Nephron (organoid): ENCODE results near the gene IRAG1.

Source experiments
- H3K27ac Mint-ChIP-seq, 3 experiments: 2 replicates each; pipeline ENCODE4 v1.8.0; 2020; ENCODE audit warnings: mixed read lengths in 3 of 3, mild to moderate bottlenecking in 2 of 3, moderate library complexity in 1 of 3
- H3K27me3 Mint-ChIP-seq: 2 replicates; pipeline ENCODE4 v1.8.0; 2021; ENCODE audit warnings: low read depth, mild to moderate bottlenecking, moderate library complexity, mixed read lengths
- H3K36me3 Mint-ChIP-seq: 2 replicates; pipeline ENCODE4 v1.8.0; 2020; ENCODE audit warnings: low read depth, mixed read lengths
- H3K4me1 Mint-ChIP-seq: 2 replicates; pipeline ENCODE4 v1.8.0; 2020; ENCODE audit warnings: mixed read lengths
- H3K4me3 Mint-ChIP-seq, 3 experiments: 2 replicates each; pipeline ENCODE4 v1.8.0; 2020; ENCODE audit warnings: mild to moderate bottlenecking in 3 of 3, mixed read lengths in 3 of 3, moderate library complexity in 2 of 3
- H3K9me3 Mint-ChIP-seq: 2 replicates; pipeline ENCODE4 v1.8.0; 2020; ENCODE audit warnings: mixed read lengths
- TF ChIP-seq, protein P1 (sequence below), 3 experiments: fragments of 200-600 bp; sonication (generic); IDR thresholded peaks; one replicate each; pipeline ENCODE4 v1.5.0; 2021; ENCODE audit warnings: antibody characterized with exemption in 3 of 3; ENCODE audit not compliant: unreplicated experiment in 3 of 3

The IRAG1 gene

DNA sequence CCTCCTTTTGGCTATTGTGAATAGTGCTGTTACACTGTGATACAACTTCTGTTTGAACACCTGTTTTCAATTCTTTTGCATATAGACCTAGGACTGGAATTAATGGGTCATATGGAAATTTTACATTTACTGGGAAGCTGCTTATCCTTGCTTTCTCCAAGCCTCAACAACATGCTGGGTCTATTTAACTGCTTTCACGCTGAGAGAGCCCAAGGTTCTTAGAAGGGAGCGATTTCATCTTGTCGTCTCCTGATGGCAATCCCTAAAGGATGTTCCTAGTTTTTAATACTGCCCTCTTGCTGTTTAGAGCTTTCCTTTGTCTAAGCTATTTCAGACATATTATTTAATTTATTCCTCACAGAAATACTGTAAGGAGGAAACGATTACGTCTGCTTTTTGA is 15.5 kb downstream of the IRAG1 start:
- no peaks in the 10 kb centered on the region for H3K9me3 Mint-ChIP-seq
- H3K27ac Mint-ChIP-seq: no peak overlapping the region
- TF ChIP-seq, protein P1, sequence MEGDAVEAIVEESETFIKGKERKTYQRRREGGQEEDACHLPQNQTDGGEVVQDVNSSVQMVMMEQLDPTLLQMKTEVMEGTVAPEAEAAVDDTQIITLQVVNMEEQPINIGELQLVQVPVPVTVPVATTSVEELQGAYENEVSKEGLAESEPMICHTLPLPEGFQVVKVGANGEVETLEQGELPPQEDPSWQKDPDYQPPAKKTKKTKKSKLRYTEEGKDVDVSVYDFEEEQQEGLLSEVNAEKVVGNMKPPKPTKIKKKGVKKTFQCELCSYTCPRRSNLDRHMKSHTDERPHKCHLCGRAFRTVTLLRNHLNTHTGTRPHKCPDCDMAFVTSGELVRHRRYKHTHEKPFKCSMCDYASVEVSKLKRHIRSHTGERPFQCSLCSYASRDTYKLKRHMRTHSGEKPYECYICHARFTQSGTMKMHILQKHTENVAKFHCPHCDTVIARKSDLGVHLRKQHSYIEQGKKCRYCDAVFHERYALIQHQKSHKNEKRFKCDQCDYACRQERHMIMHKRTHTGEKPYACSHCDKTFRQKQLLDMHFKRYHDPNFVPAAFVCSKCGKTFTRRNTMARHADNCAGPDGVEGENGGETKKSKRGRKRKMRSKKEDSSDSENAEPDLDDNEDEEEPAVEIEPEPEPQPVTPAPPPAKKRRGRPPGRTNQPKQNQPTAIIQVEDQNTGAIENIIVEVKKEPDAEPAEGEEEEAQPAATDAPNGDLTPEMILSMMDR (IDR thresholded peaks at IDR 0.05; ENCODE audit: unreplicated experiment in 3 of 3): no peak
- no peak overlapping the region for H3K4me3 Mint-ChIP-seq
- H3K4me1 Mint-ChIP-seq: peaks cover 6% of the 10 kb centered on the region
- H3K27me3 Mint-ChIP-seq: peaks cover 7% of the 10 kb centered on the region
- H3K36me3 Mint-ChIP-seq: peaks cover 8% of the 10 kb centered on the region

GRCh38 chr11:10676919-10677318 is 16.6 kb downstream of the IRAG1 start:
- Mint-ChIP-seq H3K27ac (no peak overlapping the region), H3K27me3 (peaks cover 7% of the 10 kb centered on the region), H3K4me3 (no peak overlapping the region), H3K9me3 (no peaks in the 10 kb centered on the region), H3K4me1 (peaks cover 6% of the 10 kb centered on the region), H3K36me3 (peaks cover 8% of the 10 kb centered on the region)
- TF ChIP-seq, protein P1 (IDR thresholded peaks at IDR 0.05; ENCODE audit: unreplicated experiment in 3 of 3): no peak

DNA sequence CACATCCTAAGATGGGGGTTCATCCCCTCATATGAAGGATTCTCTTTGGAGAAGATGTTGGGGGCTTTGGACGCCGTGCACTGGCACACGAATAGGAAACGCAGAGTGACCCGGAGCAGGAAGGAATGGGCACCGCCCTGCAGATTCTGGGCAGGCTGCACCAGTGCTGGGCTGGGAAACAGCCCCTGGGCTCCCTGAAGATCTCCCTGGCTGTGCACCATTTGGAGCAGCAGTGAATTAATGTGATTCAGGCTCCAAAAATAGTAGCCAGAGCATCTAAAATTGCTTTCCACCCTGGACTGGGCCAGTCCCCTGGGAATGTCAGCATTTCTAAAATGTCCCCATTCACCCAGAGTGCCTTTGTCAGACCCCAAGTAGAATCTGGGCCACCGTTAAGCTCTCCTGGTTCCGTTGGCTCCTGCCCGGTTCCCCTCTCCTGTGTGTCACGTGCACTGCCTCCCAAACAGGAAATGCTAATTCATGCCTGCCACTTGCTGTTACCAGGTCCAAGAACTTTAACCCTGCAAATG is 18.6 kb downstream of the IRAG1 start:
- TF ChIP-seq, protein P1 (IDR thresholded peaks at IDR 0.05; ENCODE audit: unreplicated experiment in 3 of 3): no peak
- Mint-ChIP-seq H3K27ac (no peak overlapping the region), H3K36me3 (peaks cover 8% of the 10 kb centered on the region), H3K27me3 (peaks cover 7% of the 10 kb centered on the region), H3K9me3 (no peaks in the 10 kb centered on the region), H3K4me3 (no peak overlapping the region), H3K4me1 (peaks cover 12% of the 10 kb centered on the region)

- H3K4me1 Mint-ChIP-seq: peaks cover 17% of the 10 kb centered on the region
- no peak overlapping the region for H3K4me3 Mint-ChIP-seq
- TF ChIP-seq, protein P1 (IDR thresholded peaks at IDR 0.05; ENCODE audit: unreplicated experiment in 3 of 3): no peak
- H3K27me3 Mint-ChIP-seq: peaks cover 7% of the 10 kb centered on the region
- no peak overlapping the region for H3K27ac Mint-ChIP-seq
- H3K36me3 Mint-ChIP-seq: peaks cover 8% of the 10 kb centered on the region
- H3K9me3 Mint-ChIP-seq: no peaks in the 10 kb centered on the region
These were observed 19.1 kb downstream of the IRAG1 start for GRCh38 chr11:10674440-10674855.

DNA sequence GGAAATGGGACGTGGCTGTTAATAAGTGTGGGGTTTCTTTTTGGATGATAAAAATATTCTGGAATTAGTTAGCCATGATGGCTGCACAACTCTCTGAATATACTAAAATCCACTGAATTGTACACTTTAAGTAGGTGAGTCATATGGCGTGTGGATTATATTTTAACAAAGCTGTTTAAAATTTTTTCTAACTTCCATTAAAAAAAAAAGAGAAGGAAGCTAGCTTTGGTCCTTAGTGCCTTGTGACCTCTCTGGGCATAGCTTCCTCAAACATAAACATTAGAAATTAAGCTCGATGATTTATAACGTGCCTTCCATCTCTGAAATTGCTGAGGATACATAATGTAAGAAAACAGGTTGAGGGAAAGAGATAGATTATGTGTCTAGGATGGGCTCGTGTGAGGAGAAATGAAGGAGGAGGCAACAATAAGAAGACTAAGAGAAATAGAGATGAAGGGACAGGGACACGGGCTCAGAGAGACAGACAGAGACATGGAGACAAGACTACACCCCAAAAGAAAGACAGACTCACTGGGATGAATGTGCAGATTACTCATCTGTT is 20.0 kb downstream of the IRAG1 start:
- Mint-ChIP-seq H3K36me3 (peaks cover 5% of the 10 kb centered on the region), H3K4me3 (no peak overlapping the region), H3K9me3 (no peaks in the 10 kb centered on the region)

More for the DNA sequence above, 20.0 kb downstream of the IRAG1 start:
- TF ChIP-seq, protein P1 (IDR thresholded peaks at IDR 0.05; ENCODE audit: unreplicated experiment in 3 of 3): no peak
- Mint-ChIP-seq H3K4me1 (peaks cover 26% of the 10 kb centered on the region), H3K27me3 (peaks cover 3% of the 10 kb centered on the region), H3K27ac (no peak overlapping the region)
